Esophagus mucosa (tissue), 1 donor: ENCODE data around the gene LRRIQ4. TPM values are rescaled to one million over a fixed set of nuclear protein-coding genes. Genes with fewer than 3 reads are reported as not detected.

ENCODE experiments used
- ATAC-seq: fragments of 200-7000 bp; cut with Tn5 transposase; one replicate; pipeline ENCODE4 v1.9.1; 2020
- total RNA-seq: library from RNA; stranded (reverse); gene quantifications from one replicate; pipeline ENCODE4 v1.2.4, GENCODE V29; 2023
- donor health status: DM: yes; HTN: yes; CAD: no.

The LRRIQ4 gene
- total RNA-seq, 1 donor from 2014 or later: not detected

DNA sequence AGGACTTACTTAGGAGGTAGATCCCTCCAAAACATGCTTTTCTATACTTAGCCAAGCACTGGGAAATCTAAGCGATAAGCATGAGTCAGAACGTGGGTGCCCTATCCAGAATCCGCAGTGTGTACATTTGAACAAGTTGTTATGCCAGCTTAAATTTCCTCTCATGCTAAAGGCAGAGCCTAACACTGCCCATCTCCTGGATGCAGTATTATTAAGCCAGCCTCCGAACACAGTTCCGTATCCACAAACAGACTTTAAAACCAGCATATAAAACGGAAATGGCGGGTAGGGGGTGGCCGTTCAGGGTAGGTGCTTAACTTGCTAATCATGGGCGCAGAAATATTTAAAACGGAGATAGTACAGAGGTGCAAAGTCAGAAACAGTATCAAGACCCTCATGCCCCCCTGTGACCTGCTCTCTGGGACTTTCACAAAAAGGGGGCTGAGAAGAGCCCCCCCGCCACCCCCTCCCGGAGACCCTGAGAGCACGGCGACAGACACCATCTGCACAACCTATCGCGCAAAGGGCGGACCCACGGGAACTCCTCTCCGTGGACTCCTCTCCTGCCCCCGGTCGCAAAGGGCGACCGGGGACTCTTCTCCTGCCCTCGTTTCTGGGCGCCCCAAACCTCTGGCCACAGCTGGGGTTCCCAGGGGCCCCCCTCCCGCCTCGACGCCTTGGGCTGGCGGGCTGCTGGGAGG is 889 bp upstream of the LRRIQ4 start:
- peak; percentile 33 for ATAC-seq

DNA sequence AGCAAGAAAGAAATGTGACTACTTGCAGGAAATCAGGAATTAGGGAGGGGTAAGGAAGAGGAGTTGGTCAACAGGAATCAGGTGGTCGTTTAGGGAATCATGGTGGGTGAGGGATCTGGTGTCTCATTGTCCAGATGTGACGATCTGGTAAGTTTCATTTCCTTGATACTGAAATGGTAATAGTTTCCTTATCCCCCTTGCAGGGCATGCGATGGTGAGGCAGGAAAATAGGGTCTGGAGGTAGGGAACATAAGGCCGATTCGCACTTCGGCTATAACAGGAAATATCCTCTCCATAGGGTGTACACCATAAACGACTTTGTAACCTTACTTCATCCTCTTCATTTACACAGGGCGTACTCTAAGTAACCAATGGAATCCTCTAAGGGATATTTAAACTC is 608 bp downstream of the LRRIQ4 start:
- ATAC-seq: no peak

DNA sequence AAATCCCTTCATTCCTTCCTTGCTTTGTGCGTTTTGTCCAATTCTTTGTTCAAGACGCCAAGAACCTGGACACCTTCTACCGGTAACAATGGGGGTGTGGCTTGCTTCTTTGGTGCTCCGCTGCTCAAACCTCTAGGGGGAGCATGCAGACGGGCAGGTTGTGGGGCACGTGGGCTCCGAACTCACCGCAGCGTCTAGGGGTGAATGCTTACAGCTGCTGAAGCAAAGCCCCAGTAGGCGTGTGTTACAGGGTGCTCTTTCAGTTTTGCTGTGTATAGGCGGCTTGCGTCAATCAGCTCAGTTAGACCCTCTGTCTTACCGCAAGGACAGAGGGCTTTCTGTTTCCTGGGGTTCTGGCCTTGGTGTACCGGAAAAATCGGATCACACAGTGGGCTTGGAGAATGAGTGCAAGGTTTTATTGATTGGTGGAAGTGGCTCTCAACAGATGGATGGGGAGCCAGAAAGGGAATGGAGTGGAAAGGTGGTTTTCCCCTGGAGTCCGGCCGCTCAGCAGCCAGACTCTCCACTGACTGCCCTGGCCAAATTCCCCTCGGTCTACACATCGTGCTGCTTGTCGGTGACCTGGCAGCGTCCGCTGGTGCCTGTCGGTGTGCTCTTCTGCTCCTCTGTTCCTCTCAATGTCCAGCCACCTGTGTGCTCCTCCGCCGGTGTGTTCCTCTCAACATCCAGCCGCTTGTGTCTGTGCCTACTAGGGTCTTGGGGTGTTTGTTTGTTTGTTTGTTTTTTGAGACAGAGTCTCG is 1.3 kb downstream of the LRRIQ4 start:
- peak; percentile 77 for ATAC-seq

DNA sequence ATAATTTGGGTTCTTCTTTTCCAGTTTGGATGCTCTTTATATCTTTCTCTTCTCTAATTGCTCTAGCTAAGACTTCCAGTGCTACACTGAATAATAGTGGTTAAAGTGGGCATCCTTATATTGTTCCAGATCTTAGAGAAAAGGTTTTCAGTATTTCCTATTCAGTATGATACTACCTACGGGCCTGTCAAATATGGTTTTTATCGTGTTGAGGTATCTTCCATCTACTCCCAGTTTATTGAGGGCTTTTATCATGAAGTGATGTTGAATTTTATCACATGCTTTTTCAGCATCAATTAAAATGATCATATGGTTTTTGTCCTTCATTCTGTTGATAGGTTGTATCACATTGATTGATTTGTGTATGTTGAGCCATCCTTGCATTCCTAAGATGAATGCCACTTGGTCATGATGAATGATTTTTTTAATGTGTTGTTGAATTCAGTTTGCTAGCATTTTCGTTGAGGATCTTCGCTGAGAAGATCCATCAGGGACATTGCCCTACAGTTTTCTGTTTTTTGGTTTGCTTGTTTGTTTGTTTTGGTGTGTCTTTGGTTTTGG is 3.0 kb downstream of the LRRIQ4 start:
- no peak for ATAC-seq

DNA sequence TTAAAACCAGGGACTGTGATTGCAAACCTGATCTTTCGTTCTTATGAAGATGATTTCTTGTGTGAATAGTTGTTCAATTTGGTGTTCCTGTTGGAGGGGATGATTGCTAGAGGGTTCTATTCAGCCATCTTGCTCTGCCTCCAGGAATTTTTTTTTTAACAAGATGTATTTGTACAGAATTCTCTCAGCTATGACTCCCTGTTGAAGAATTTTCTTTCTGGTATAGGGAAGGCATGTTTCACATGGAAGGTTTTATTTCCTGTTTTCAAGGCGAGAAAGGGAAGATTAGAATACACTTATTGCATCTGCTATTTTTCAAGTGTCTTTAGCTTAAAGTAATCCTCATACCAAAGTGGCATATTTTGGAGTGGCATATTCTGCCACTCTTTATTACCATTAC is 5.6 kb downstream of the LRRIQ4 start:
- ATAC-seq: no peak

DNA sequence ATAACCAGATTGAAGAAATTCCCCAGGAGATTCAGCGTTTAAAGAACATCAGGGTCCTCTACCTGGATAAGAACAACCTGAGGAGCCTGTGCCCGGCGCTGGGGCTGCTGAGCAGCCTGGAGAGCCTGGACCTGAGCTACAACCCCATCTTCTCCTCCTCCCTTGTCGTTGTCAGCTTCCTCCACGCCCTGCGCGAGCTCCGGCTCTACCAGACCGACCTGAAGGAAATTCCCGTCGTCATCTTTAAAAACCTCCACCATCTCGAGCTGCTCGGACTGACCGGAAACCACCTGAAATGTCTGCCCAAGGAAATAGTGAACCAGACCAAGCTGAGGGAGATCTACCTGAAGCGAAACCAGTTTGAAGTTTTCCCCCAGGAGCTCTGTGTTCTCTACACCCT is 9.4 kb downstream of the LRRIQ4 start:
- ATAC-seq: no peak

DNA sequence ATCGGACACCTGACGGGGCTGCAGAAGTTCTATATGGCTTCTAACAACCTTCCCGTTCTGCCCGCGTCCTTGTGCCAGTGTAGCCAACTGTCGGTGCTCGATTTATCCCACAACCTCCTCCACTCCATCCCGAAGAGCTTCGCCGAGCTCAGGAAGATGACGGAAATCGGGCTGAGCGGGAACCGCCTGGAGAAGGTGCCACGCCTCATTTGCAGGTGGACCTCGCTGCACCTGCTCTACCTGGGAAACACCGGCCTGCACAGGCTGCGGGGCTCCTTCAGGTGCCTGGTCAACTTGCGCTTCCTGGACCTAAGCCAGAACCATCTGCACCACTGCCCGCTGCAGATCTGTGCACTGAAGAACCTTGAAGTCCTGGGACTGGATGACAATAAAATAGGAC is 9.9 kb downstream of the LRRIQ4 start:
- ATAC-seq: no peak

DNA sequence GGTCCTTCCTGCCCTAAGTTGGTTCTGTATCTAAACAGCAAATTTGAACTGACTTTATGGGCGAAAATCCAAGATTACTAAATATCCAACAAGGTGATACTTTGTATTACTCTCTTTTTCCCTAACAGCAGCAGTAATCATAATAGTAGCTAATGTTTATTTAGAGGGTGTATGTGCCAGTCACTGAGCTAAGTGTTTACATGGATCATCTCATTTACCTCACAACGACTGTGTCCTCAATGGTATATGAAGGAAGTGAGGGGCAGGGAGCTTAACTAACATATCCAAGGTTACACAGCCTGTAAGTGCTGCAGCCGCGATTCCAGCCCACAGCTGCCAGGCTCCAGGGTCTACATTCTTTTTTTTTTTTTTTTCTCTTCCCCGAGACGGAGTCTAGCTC is 10.3 kb downstream of the LRRIQ4 start:
- no peak for ATAC-seq

DNA sequence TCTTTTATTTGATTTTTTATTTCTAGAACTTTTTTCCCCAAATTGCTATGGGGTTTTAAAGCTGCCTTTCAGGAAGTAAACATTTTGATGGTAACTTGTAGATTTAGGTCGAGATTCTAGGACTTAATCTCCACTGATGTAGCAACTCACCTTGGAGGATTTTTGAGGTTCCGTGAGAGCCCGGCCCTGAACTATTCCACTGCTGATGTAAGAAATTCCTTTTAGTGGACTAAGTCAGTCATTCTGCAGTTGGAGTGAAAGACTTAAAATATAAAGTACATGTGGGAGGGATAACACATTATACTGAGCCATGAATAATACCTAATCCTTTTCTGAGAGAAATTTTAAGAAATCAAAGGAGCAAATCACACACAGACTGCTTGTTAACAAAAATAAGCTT is 12.6 kb downstream of the LRRIQ4 start:
- no peak for ATAC-seq

DNA sequence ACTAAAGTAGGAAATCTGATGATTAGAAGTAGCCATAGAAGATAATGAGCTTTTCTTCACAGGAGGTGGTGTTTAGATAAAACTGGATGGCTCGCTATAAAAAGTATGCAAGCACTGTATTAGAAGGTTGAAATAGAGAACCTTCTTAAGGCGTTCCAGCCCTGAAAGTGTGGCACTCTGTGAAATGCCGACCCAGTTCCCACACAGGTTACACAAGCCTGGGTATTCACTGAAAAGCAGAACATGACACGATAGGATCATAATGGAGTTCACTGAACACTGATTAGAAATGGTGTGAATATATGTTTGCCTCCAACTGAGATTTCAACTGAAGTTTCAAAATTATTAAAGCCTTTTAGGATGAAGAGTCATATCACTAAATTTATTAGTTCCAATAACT is 15.0 kb downstream of the LRRIQ4 start:
- ATAC-seq: no peak

DNA sequence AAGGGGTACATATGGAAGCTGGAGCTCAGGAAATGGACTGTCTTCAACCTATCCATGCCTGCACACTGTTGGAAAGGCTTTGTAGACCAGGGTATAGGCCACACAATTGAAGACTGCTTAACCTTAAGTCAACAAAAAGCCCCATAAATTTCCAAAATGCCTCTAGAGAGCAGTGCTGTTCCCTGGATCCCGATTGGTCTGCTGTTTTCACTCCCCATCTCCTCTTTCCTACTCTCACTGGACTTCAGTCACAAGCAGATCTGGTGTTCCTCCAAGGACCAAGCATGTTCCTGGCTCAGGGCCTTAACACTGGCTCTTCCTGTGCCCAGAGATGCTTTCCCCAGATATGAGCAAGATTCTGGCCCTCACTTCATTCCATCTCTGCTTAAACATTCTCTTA is 22.9 kb downstream of the LRRIQ4 start:
- ATAC-seq: no peak

DNA sequence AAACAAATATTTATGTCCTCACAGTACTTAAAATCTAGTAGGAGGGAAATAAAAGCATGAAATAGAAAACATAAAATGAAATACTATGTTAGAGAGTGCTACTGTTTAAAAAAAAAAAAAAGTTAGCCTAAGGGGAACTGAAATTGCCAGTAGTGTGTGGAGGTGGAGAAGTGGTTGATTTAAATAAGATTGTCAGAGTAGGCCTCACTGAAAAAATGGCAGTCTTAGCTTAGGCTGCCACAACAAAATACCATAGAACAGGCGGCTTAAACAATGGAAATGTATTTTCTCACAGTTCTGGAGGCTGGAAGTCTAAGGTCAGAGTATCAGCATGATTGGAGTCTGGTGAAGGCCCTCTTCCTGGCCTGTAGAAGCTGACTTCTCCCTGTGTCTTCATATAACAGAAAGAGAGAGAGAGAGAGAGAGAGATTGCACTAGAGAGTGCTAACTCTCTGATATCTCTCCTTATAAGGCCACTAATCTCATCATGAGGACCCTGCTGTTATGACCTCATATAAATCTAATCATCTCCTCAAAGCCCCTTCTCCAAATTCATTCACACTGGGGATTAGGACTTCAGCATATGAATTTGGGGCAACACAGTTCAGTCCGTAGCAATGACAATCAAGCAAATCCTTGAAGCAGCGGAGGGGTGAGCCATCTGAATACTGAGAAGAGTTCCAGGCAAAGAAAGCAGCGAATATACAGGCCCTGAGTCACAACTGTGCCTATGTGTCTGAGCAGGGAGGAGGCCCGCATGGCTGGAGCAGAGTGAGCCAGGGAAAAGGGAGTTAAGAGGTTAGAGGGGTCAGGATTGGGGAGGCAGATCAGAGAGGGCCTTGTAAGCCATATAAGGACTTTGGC is 23.6 kb downstream of the LRRIQ4 start:
- ATAC-seq: no peak

DNA sequence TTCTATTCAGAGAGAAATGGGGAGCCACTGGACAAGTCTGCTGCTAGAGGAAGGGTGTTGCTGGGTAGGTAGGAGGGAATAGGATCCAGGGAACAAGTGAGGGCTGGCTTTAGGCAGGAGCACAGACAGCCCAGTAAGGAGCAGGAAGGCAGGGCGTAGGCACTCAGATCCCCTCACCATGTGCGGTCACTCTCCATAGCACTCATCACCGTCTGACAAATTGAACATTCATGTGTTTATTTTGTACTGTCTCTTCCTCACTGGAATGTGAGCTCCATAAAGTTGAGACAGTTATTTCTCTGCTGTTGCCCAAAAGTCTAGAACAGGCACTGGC is 24.2 kb downstream of the LRRIQ4 start:
- ATAC-seq: no peak

DNA sequence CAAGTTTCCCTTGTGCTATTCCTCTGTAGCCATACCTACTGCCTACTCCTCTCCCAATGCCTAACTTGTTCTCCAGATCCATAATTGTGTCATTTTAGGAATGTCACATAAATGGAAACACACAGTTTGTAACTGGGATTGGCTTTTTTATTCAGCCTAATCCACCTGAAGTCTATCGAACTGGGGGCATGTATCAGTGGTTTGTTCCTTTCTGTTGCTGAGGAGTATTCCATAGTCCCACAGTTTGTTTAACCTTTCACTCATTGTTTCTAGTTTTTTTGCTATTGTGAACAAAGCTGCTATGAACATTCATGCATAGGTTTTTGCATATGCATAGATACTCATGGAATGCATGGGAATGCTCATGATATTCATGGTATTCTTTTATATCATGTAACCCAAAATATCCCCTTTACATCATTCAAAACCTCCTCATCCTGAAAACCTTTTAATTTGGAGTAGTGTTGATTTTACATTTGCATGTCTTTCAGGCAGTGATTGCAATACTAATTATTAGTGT is 25.9 kb downstream of the LRRIQ4 start:
- ATAC-seq: no peak

DNA sequence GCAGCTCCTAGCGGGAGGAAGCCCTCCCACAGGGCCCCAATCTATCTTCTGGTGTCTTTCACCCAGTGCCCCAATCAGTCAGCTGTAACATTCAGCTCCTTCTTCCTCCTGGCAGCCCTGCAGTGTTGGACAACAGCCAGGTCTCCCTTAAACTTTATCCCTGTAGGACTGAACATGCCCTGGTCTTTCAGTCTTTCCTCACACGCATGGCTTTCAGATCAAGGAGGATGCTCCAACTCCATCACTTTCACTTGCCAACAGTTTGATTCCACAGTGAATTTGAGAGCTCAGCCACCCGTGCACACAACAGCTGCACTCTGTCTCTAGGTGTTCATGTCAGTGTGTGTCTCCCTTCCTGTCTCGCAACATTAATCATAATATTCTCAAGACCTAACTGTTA is 28.5 kb downstream of the LRRIQ4 start:
- ATAC-seq: no peak

DNA sequence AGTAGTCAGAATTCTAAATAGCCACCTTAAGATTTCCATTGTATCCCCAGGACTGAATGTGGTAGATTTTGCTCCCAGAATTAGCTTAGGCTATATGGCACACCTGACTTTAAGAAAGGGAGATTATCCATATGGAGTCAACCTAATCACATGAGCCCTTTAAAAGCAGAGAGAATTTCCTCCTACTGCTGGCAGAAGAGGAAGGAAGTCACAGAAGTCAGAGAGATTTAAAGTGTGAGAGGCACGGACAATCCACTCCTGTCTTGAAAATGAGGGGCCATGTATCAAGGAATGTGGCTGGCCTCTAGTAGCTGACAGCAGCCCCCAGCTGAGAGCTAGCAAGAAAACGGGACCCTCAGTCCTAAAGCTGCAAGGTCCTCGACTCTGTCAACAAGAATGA is 30.3 kb downstream of the LRRIQ4 start:
- ATAC-seq: no peak

DNA sequence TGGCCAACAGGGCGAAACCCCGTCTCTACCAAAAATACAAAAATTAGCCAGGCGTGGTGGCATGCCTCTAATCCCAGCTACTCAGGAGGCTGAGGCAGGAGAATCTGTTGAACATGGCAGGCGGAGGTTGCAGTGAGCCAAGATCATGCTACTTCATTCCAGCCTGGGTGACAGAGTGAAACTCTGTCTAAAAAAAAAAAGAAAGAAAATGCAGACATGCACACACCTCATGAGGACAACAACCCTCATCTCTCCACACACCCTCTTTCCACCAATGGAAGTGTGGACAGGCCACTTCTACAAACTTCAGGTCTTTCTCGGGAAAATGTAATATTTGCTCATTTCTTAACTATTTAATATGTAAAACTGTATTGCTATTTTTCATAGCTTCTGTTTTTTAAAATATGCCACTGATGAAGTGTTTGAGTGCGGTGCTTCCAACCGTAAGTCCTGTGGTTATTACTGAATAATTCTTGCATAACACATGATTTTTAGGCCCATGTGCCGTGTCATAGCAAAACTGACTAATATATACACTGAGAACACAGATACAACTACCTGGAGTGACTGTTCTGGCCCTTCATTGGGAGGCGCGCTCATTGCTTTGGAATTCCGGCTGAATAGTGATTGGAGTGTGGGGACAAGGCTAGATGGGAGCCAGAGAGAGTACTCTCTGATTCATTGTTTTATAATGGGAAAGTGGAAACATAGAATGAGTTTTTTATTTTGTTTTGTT is 34.0 kb downstream of the LRRIQ4 start:
- ATAC-seq: peak; percentile 44

DNA sequence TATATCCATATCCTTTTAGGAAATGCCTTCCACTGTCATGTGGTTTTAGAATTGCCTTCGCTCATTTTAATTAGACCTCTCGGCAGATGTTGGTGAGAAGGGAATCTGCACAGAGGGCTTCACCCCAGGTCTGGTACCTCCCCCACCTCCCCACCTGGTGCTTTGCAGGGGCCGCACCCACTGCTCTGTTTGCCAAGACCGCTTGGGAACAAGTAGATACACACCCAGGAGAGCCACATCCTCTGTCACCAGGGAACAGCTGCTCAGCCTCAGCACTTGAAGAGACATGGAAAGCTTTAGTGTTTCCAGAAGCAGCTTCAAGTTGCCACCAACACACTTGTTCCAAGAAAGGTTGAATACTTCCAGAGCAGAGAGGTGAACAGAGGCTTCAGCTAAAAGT is 35.2 kb downstream of the LRRIQ4 start:
- ATAC-seq: no peak

DNA sequence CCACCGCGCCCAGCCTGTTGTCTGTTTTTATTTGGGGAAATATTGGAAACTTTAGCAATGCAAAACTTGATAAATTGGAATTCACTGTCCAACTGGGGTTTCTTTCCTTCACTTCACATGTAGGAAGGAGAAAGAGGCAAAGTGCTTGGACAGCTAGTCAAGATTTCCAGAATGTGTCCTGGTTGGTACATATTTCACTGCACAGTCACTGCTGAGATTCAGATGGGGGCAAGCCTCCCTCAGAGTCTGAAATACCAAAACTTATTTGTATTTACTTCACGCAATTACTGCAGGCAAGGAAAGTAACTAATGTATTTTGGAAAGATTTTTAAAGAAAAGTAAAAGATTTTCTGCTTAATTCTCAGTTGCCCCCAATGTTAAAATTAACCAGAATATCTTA is 36.1 kb downstream of the LRRIQ4 start:
- ATAC-seq: no peak

DNA sequence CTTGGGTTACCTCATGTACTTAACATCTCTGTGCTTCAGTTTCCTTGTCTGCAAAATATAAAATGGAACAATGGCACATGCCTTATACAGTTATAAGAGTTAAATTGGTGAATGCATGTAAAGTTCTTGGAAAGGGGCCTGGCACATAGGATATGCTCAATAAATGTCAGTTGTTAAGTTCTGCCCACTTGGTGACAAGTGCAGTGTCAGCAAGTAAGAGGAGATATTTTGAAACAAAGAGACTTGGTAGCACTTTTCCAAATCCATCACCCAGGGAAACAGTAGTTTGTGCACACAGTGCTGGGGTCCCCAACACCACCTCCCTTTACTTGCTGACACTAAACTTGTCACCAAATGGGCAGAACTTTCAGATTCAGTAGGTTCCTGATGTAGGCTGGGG is 37.9 kb downstream of the LRRIQ4 start:
- no peak for ATAC-seq

DNA sequence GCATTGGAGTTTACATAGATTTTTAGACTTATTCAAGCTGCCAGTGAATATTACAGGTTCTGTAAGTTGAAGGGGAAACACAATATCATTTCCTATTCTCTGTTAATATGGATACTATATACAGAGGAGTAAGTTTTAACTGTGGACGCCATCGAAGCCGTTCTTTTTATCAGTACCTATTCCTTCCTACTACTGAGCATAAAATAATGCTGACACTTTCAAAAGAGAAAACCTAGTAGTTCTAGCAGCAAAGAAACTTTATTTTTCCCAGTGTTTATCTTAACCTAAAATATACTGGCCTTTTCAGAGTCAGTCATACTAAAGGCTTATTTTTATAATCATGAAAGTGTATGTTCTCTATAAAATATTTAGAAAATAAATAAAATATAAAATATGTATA is 42.8 kb downstream of the LRRIQ4 start:
- no peak for ATAC-seq

DNA sequence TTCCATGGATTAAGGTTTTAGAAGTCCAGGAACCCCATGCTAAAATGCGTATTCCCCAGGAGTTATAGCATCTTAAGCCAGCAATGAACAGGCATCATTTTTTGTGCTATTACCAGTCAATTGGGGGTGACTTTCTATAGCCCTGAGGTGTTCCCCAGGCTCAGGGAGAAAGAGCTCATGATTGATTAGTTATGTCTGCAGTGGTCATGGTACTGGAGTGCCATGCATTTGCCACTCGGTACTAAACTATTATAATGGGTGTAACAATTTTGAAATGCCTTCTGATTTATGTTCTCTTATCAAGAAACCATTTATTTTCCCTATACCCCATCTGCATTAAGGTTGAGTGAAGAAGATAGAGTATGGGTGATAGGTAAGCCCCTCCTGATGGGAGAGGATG is 45.1 kb downstream of the LRRIQ4 start:
- ATAC-seq: no peak
